ENCODE data around the gene KIRREL2.
A peak's percentile ranks its signal among the peaks of the same experiment; 100 is the strongest.

KIRREL2 gene

GRCh38 chr19:35852029-35852780 lies 4.5 kb upstream of the KIRREL2 start, which contains the start of gene NPHS1:
NPHS1 (minus strand) TSS chr19:35852504; CDS start chr19:35851837, 667 bp downstream.
- H3K27me3 Mint-ChIP-seq (ENCODE audit: low read depth), result peaks cover 46% of the 10 kb centered on the region
- DNase-seq (ENCODE audit: low spot score), result no peak
- no peak within 1 kb of the TSS for H3K27ac Mint-ChIP-seq
- no peak within 1 kb of the TSS for H3K4me3 Mint-ChIP-seq
- H3K9me3 Mint-ChIP-seq, result no peaks in the 10 kb centered on the region
- no peaks in the 10 kb centered on the region for H3K36me3 Mint-ChIP-seq (ENCODE audit: low read depth)
- H3K4me1 Mint-ChIP-seq (ENCODE audit: low read depth), result peaks cover 3% of the 10 kb centered on the region

- Mint-ChIP-seq H3K4me3 (no peak overlapping the region), H3K4me1 (ENCODE audit: low read depth) (peaks cover 5% of the 10 kb centered on the region), H3K36me3 (ENCODE audit: low read depth) (no peaks in the 10 kb centered on the region), H3K27ac (no peak overlapping the region), H3K9me3 (no peaks in the 10 kb centered on the region), H3K27me3 (ENCODE audit: low read depth) (peaks cover 51% of the 10 kb centered on the region)
- no peak for DNase-seq (ENCODE audit: low spot score)
Measured at GRCh38 chr19:35853038-35853756, 3.5 kb upstream of the KIRREL2 start.

GRCh38 chr19:35858311-35858710 lies 1.6 kb downstream of the KIRREL2 start:
- no peaks in the 10 kb centered on the region for H3K9me3 Mint-ChIP-seq
- H3K27ac Mint-ChIP-seq, result no peak overlapping the region
- peaks cover 68% of the 10 kb centered on the region for H3K27me3 Mint-ChIP-seq (ENCODE audit: low read depth)
- no peak overlapping the region for H3K4me3 Mint-ChIP-seq
- H3K4me1 Mint-ChIP-seq (ENCODE audit: low read depth), result peaks cover 5% of the 10 kb centered on the region
- DNase-seq (ENCODE audit: low spot score), result no peak
- no peaks in the 10 kb centered on the region for H3K36me3 Mint-ChIP-seq (ENCODE audit: low read depth)

GRCh38 chr19:35859414-35859813 lies 2.7 kb downstream of the KIRREL2 start:
- Mint-ChIP-seq H3K36me3 (ENCODE audit: low read depth) (no peaks in the 10 kb centered on the region), H3K4me3 (no peak overlapping the region), H3K27ac (no peak overlapping the region), H3K9me3 (no peaks in the 10 kb centered on the region), H3K27me3 (ENCODE audit: low read depth) (peaks cover 71% of the 10 kb centered on the region), H3K4me1 (ENCODE audit: low read depth) (peaks cover 5% of the 10 kb centered on the region)
- no peak for DNase-seq (ENCODE audit: low spot score)

- no peak overlapping the region for H3K4me3 Mint-ChIP-seq
Measured at GRCh38 chr19:35860436-35860817, 3.7 kb downstream of the KIRREL2 start.

GRCh38 chr19:35860818-35861639 lies 4.3 kb downstream of the KIRREL2 start:
- H3K36me3 Mint-ChIP-seq (ENCODE audit: low read depth), result no peaks in the 10 kb centered on the region
- H3K9me3 Mint-ChIP-seq, result no peaks in the 10 kb centered on the region
- peaks cover 63% of the 10 kb centered on the region for H3K27me3 Mint-ChIP-seq (ENCODE audit: low read depth)
- DNase-seq (ENCODE audit: low spot score), result no peak
- no peak overlapping the region for H3K4me3 Mint-ChIP-seq
- H3K4me1 Mint-ChIP-seq (ENCODE audit: low read depth), result peaks cover 5% of the 10 kb centered on the region
- H3K27ac Mint-ChIP-seq, result no peak overlapping the region

More at GRCh38 chr19:35860436-35860817, 3.7 kb downstream of the KIRREL2 start:
- Mint-ChIP-seq H3K36me3 (ENCODE audit: low read depth) (no peaks in the 10 kb centered on the region), H3K4me1 (ENCODE audit: low read depth) (peaks cover 5% of the 10 kb centered on the region), H3K27me3 (ENCODE audit: low read depth) (peaks cover 62% of the 10 kb centered on the region), H3K27ac (no peak overlapping the region), H3K9me3 (no peaks in the 10 kb centered on the region)
- no peak for DNase-seq (ENCODE audit: low spot score)

- peaks cover 68% of the 10 kb centered on the region for H3K27me3 Mint-ChIP-seq (ENCODE audit: low read depth)
- no peaks in the 10 kb centered on the region for H3K36me3 Mint-ChIP-seq (ENCODE audit: low read depth)
- H3K9me3 Mint-ChIP-seq, result no peaks in the 10 kb centered on the region
- peaks cover 5% of the 10 kb centered on the region for H3K4me1 Mint-ChIP-seq (ENCODE audit: low read depth)
- no peak overlapping the region for H3K27ac Mint-ChIP-seq
- no peak for DNase-seq (ENCODE audit: low spot score)
- H3K4me3 Mint-ChIP-seq, result no peak overlapping the region
Measured at GRCh38 chr19:35861640-35862160, 5.0 kb downstream of the KIRREL2 start.

- Mint-ChIP-seq H3K4me1 (ENCODE audit: low read depth) (peaks cover under 1% of the 10 kb centered on the region), H3K27me3 (ENCODE audit: low read depth) (peaks cover 65% of the 10 kb centered on the region), H3K9me3 (no peaks in the 10 kb centered on the region), H3K36me3 (ENCODE audit: low read depth) (no peaks in the 10 kb centered on the region), H3K4me3 (no peak overlapping the region), H3K27ac (no peak overlapping the region)
- DNase-seq (ENCODE audit: low spot score), result no peak
Measured at GRCh38 chr19:35862528-35862927, 5.8 kb downstream of the KIRREL2 start.

GRCh38 chr19:35863018-35863417 lies 6.3 kb downstream of the KIRREL2 start:
- H3K27ac Mint-ChIP-seq, result no peak overlapping the region
- DNase-seq (ENCODE audit: low spot score), result no peak
- no peaks in the 10 kb centered on the region for H3K9me3 Mint-ChIP-seq
- peaks cover 2% of the 10 kb centered on the region for H3K4me1 Mint-ChIP-seq (ENCODE audit: low read depth)
- no peak overlapping the region for H3K4me3 Mint-ChIP-seq
- no peaks in the 10 kb centered on the region for H3K36me3 Mint-ChIP-seq (ENCODE audit: low read depth)
- H3K27me3 Mint-ChIP-seq (ENCODE audit: low read depth), result peaks cover 65% of the 10 kb centered on the region

GRCh38 chr19:35868172-35868822 lies 11.6 kb downstream of the KIRREL2 start, which contains the start of gene APLP1:
APLP1 (plus strand) TSS chr19:35868574; CDS start chr19:35868637, 63 bp downstream.
- H3K36me3 Mint-ChIP-seq (ENCODE audit: low read depth), result no peaks in the 10 kb centered on the region
- DNase-seq (ENCODE audit: low spot score), result peak; percentile 76
- H3K27ac Mint-ChIP-seq, result no peak within 1 kb of the TSS
- no peaks in the 10 kb centered on the region for H3K9me3 Mint-ChIP-seq
- H3K27me3 Mint-ChIP-seq (ENCODE audit: low read depth), result peaks cover 33% of the 10 kb centered on the region
- H3K4me1 Mint-ChIP-seq (ENCODE audit: low read depth), result peaks cover 14% of the 10 kb centered on the region
- peak within 1 kb of the TSS; percentile 49 for H3K4me3 Mint-ChIP-seq

- peaks cover 14% of the 10 kb centered on the region for H3K4me1 Mint-ChIP-seq (ENCODE audit: low read depth)
- H3K36me3 Mint-ChIP-seq (ENCODE audit: low read depth), result no peaks in the 10 kb centered on the region
- no peak for DNase-seq (ENCODE audit: low spot score)
- peaks cover 33% of the 10 kb centered on the region for H3K27me3 Mint-ChIP-seq (ENCODE audit: low read depth)
- peak overlapping the region; percentile 49 for H3K4me3 Mint-ChIP-seq
- H3K27ac Mint-ChIP-seq, result no peak overlapping the region
- no peaks in the 10 kb centered on the region for H3K9me3 Mint-ChIP-seq
Measured at GRCh38 chr19:35868823-35869326, 12.2 kb downstream of the KIRREL2 start.

- Mint-ChIP-seq H3K36me3 (ENCODE audit: low read depth) (no peaks in the 10 kb centered on the region), H3K9me3 (no peaks in the 10 kb centered on the region), H3K27me3 (ENCODE audit: low read depth) (peaks cover 30% of the 10 kb centered on the region), H3K4me1 (ENCODE audit: low read depth) (peaks cover 14% of the 10 kb centered on the region), H3K4me3 (peak overlapping the region; percentile 82), H3K27ac (peak overlapping the region; percentile 42)
- peak; percentile 87 for DNase-seq (ENCODE audit: low spot score)
Measured at GRCh38 chr19:35869327-35870123, 12.8 kb downstream of the KIRREL2 start.
